B cell (primary cell): ENCODE data around the gene AXL. TPM values are rescaled to one million over a fixed set of nuclear protein-coding genes. Genes with fewer than 3 reads are reported as not detected.

Source experiments
- ATAC-seq: fragments of 200-7000 bp; cut with Tn5 transposase; one replicate; pipeline ENCODE4 v1.10.0; 2021; ENCODE audit warnings: low read depth, mild to moderate bottlenecking, moderate number of reproducible peaks, moderate library complexity
- CTCF ChIA-PET: fragments of 350-600 bp; sonication (Branson Sonifier 250); formaldehyde crosslinking; loops from one replicate; lab custom pipeline; 2021; ENCODE audit warnings: antibody characterized with exemption, inconsistent platforms; lab: Charles Lee
- POLR2A ChIA-PET: fragments of 350-600 bp; sonication (Branson Sonifier 250); formaldehyde crosslinking; loops from one replicate; lab custom pipeline; 2021; ENCODE audit warnings: antibody characterized with exemption; lab: Charles Lee
- DNase-seq: peaks from one replicate; pipeline ENCODE4 v3.0.0; 2013
- H2AFZ ChIP-seq: 2 replicates; pipeline ENCODE4 v1.6.1; 2012; ENCODE audit warnings: mild to moderate bottlenecking, low read depth, low read length; ENCODE audit not compliant: insufficient read depth, poor library complexity, severe bottlenecking
- H3K27ac ChIP-seq, 2 donors: 1 replicate in 1 of 2; 2 replicates in 1 of 2; pipeline ENCODE4 v1.5.1; 2012 to 2013; ENCODE audit warnings: low read length in 2 of 2, mild to moderate bottlenecking in 2 of 2, moderate library complexity in 1 of 2
- H3K27me3 ChIP-seq, 4 experiments: fragments of 200-600 bp in 1 of 4; sonication (generic) in 1 of 4; replicated peaks in 1 of 4; 1 replicate in 2 of 4; 2 replicates in 2 of 4; pipeline versions ENCODE4 v1.6.1 to v1.7.0; 2013 to 2016; ENCODE audit warnings: low read length in 3 of 4, mild to moderate bottlenecking in 2 of 4, mixed read lengths in 1 of 4, moderate library complexity in 1 of 4; ENCODE audit not compliant: insufficient read depth in 4 of 4, control insufficient read depth in 3 of 4; ENCODE audit errors: control extremely low read depth in 1 of 4
- H3K36me3 ChIP-seq, 2 experiments: replicated peaks in 1 of 2; 1 replicate in 1 of 2; 2 replicates in 1 of 2; pipeline versions ENCODE4 v1.6.1 to v1.7.1; 2013; ENCODE audit warnings: low read length in 1 of 2; ENCODE audit not compliant: insufficient read depth in 2 of 2, control insufficient read depth in 1 of 2; ENCODE audit errors: control extremely low read depth in 1 of 2, extremely low read depth in 1 of 2
- H3K4me1 ChIP-seq, 2 donors: fragments of 200-600 bp in 1 of 2; sonication (generic) in 1 of 2; 1 replicate in 1 of 2; 2 replicates in 1 of 2; pipeline versions ENCODE4 v1.5.1 to v1.6.1; 2013 to 2017; ENCODE audit warnings: low read length in 2 of 2; ENCODE audit not compliant: control insufficient read depth in 2 of 2, insufficient read depth in 2 of 2
- H3K4me2 ChIP-seq: replicated peaks from 2 replicates; pipeline ENCODE3; 2012; ENCODE audit warnings: mild to moderate bottlenecking, low read depth, low read length; ENCODE audit not compliant: poor library complexity, severe bottlenecking
- H3K4me3 ChIP-seq, 5 experiments: fragments of 200-600 bp in 1 of 5; sonication (generic) in 1 of 5; 1 replicate in 3 of 5; 2 replicates in 2 of 5; pipeline versions ENCODE4 v1.5.1 to v1.7.0; 2011 to 2016; ENCODE audit warnings: low read length in 4 of 5, mild to moderate bottlenecking in 4 of 5, low read depth in 2 of 5, control low read depth in 1 of 5, moderate library complexity in 1 of 5; ENCODE audit not compliant: insufficient read depth in 1 of 5; ENCODE audit errors: control extremely low read depth in 1 of 5, extremely low read depth in 1 of 5
- H3K79me2 ChIP-seq: fragments of 200-600 bp; sonication (generic); one replicate; pipeline ENCODE4 v1.6.0; 2016; ENCODE audit warnings: low read length; ENCODE audit not compliant: control insufficient read depth, insufficient read depth
- H3K9ac ChIP-seq: fragments of 200-600 bp; sonication (generic); 2 replicates; pipeline ENCODE4 v1.6.1; 2017; ENCODE audit warnings: mild to moderate bottlenecking, low read length, moderate library complexity
- H3K9me3 ChIP-seq, 3 donors: one replicate each; pipeline versions ENCODE4 v1.6.1 to v1.7.1; 2013; ENCODE audit warnings: low read length in 2 of 3; ENCODE audit not compliant: control insufficient read depth in 2 of 3, insufficient read depth in 1 of 3; ENCODE audit errors: control extremely low read depth in 1 of 3
- H4K20me1 ChIP-seq: 2 replicates; pipeline ENCODE4 v1.6.0; 2012; ENCODE audit warnings: mild to moderate bottlenecking, low read length; ENCODE audit not compliant: insufficient read depth, control insufficient read depth, poor library complexity, severe bottlenecking
- H3K27ac Mint-ChIP-seq: one replicate; pipeline ENCODE4 v1.8.0; 2021; ENCODE audit warnings: mixed read lengths
- H3K27me3 Mint-ChIP-seq: one replicate; pipeline ENCODE4 v1.8.0; 2021; ENCODE audit warnings: mixed read lengths
- H3K4me1 Mint-ChIP-seq: one replicate; pipeline ENCODE4 v1.8.0; 2021; ENCODE audit warnings: mixed read lengths
- H3K4me3 Mint-ChIP-seq: one replicate; pipeline ENCODE4 v1.8.0; 2021; ENCODE audit warnings: mixed read lengths
- H3K9me3 Mint-ChIP-seq: one replicate; pipeline ENCODE4 v1.8.0; 2022; ENCODE audit warnings: mixed read lengths; ENCODE audit not compliant: insufficient read depth
- CTCF ChIP-seq: fragments of 200-600 bp; IDR thresholded peaks from one replicate; pipeline ENCODE4 v1.8.0; 2022; ENCODE audit warnings: antibody characterized with exemption, mild to moderate bottlenecking
- EZH2 ChIP-seq: IDR thresholded peaks from 2 replicates; pipeline ENCODE4 v1.6.1; 2012; ENCODE audit warnings: borderline replicate concordance, low read depth, mild to moderate bottlenecking, moderate library complexity, low read length; ENCODE audit not compliant: insufficient read depth, poor library complexity, severe bottlenecking
- WGBS: methylation state at CpG from one replicate; pipeline ENCODE4 v1.1.5; 2013; ENCODE audit warnings: missing lambda C conversion rate; ENCODE audit not compliant: insufficient coverage; 5-methylcytosine and 5-hydroxymethylcytosine counted together
- intact Hi-C: fragments of 100-400 bp; cut with micrococcal nuclease; formaldehyde crosslinking; loops from one replicate; pipeline ENCODE4 v1.10.0; 2022
- polyA plus RNA-seq: library from polyadenylated mRNA; depleted of rRNA; stranded (reverse); fragments of >200 nt; gene quantifications from 2 replicates; pipeline ENCODE4 v1.2.3, GENCODE V29; 2012
- total RNA-seq, 2 donors: library from RNA; stranded (reverse); fragments of 120-200 nt in 1 of 2; gene quantifications; 1 replicate in 1 of 2; 2 replicates in 1 of 2; pipeline versions ENCODE4 v1.2.3 to v1.2.4, GENCODE V29; 2013 to 2022

Gene AXL
- total and polyA plus RNA-seq, 2 donors (not counting 1 experiment from before 2014, with no cell fraction given) = not detected

GRCh38 chr19:41263042-41263849 lies 44.2 kb downstream of the AXL start:
- H4K20me1 ChIP-seq = peaks cover 25% of the 10 kb centered on the region
- Mint-ChIP-seq H3K4me3 (peak overlapping the region; percentile 98), H3K27ac (peak overlapping the region; percentile 100), H3K4me1 (peaks cover 36% of the 10 kb centered on the region), H3K27me3 (no peaks in the 10 kb centered on the region), H3K9me3 (peaks cover 2% of the 10 kb centered on the region)
- POLR2A ChIA-PET = interaction anchor here (0.6 to 3.7 kb wide), 27 partner anchors 34 to 1006 kb away, joined by 3 to 46 read pairs (median 6); partner anchors contain the start of genes B9D2, CCDC97, CIC and EGLN2
- under 1% methylated on average over 44 of the region's 46 CpGs for WGBS
- TF ChIP-seq CTCF (no peak), EZH2 (no peak)
- peaks cover 0 to 6% (median 0%) of the 10 kb centered on the region in 3 donors for H3K9me3 ChIP-seq
- peaks cover 41% of the 10 kb centered on the region for H3K79me2 ChIP-seq
- CTCF ChIA-PET = interaction anchor here (0.6 to 7.9 kb wide), 18 partner anchors 14 to 486 kb away, joined by 3 to 67 read pairs (median 7); partner anchors contain the start of genes B9D2, CCDC97 and RAB4B
- intact Hi-C loops = loop anchor here (1.0 to 10.0 kb wide), 12 partner anchors 45 to 1921 kb away; partner anchors contain the start of genes ACTMAP, AKT2, BLVRB and CD79A
- peak overlapping the region; percentile 80 for H3K4me2 ChIP-seq
- peak overlapping the region; percentile 89 for H3K9ac ChIP-seq
- peak overlapping the region; percentile 60 to 93 (median 82) for H3K4me3 ChIP-seq
- H3K27me3 ChIP-seq = no peaks in the 10 kb centered on the region
- H2AFZ ChIP-seq = peak overlapping the region; percentile 79
- peaks cover 24 to 38% of the 10 kb centered on the region in 2 donors for H3K4me1 ChIP-seq
- ATAC-seq = peak; percentile 12
- peaks cover 0 to 15% of the 10 kb centered on the region in 2 experiments for H3K36me3 ChIP-seq
- DNase-seq = peak; percentile 95
- H3K27ac ChIP-seq = peak overlapping the region; percentile 94 to 99
